ENCODE measurements around the gene AUTS2. TPM values are rescaled to one million over a fixed set of nuclear protein-coding genes. Genes with fewer than 3 reads are reported as not detected.

AUTS2 gene
- total and polyA plus RNA-seq, 2 donors (not counting 1 experiment from before 2014, with no cell fraction given): 0.60 to 9.1 TPM

DNA sequence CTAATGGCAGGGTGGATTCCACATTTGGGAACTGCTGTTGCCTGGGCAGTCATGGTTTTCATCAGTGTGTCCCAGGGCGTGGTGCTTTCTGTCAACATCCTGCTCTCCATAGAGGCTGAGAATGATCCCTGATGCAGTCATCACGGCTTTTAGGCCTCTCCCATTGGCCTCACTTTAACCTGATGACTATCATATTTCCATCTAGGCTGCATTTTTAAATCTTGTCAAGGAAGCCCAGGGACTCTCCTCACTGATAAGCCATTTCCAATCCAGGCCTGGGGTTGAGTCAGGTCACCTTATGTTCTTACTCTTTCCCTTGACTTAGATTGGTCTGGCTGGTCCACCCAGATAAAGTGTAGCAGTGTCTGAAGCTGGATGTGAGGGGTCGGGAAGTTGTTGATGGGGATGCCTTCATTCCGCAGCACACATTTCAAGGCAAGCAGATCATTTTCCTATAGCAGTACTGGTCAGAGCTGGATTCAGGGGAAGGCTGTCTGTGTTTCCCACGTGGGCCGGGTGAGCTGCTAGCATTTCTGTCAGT is 177.0 kb downstream of the AUTS2 start:
- TF ChIP-seq, protein P1, sequence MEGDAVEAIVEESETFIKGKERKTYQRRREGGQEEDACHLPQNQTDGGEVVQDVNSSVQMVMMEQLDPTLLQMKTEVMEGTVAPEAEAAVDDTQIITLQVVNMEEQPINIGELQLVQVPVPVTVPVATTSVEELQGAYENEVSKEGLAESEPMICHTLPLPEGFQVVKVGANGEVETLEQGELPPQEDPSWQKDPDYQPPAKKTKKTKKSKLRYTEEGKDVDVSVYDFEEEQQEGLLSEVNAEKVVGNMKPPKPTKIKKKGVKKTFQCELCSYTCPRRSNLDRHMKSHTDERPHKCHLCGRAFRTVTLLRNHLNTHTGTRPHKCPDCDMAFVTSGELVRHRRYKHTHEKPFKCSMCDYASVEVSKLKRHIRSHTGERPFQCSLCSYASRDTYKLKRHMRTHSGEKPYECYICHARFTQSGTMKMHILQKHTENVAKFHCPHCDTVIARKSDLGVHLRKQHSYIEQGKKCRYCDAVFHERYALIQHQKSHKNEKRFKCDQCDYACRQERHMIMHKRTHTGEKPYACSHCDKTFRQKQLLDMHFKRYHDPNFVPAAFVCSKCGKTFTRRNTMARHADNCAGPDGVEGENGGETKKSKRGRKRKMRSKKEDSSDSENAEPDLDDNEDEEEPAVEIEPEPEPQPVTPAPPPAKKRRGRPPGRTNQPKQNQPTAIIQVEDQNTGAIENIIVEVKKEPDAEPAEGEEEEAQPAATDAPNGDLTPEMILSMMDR (conservative IDR thresholded peaks at IDR 0.05 in 1 of 2, IDR thresholded peaks at IDR 0.05 in 1 of 2; ENCODE audit: low read depth in 1 of 2, low read length in 2 of 2): no peak
- no peak for TF ChIP-seq EZH2 (IDR thresholded peaks at IDR 0.05; ENCODE audit: low read length, missing control alignments)

DNA sequence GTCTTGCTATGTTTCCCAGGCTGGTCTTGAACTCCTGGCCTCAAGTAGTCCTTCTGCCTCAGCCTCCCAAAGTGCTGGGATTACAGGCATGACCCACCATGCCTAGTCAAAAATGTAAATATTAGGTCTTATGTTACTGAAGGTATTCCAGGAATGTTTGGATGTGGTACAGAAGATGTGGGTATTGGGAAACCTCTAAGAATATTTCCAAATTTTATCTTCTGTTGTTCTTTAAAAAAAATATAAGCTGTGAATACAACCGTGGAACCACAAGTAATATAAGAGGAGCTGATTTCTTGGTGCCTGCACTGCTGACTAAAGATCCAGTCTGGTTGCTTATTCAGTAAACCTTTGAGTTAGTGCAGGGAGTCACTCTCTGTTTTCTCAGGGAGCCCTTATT is 178.3 kb downstream of the AUTS2 start:
- H2AFZ ChIP-seq (ENCODE audit: low read length): no peak overlapping the region
- H3K4me3 ChIP-seq (replicated peaks in 1 of 4; ENCODE audit: control extremely low read depth in 1 of 4, insufficient read depth in 1 of 4, low read depth in 3 of 4, low read length in 4 of 4): no peak overlapping the region
- H3K79me2 ChIP-seq (ENCODE audit: control insufficient read depth, insufficient read depth, low read length): no peaks in the 10 kb centered on the region
- no peak overlapping the region for H3K9ac ChIP-seq (ENCODE audit: insufficient read depth, low read length)
- no peaks in the 10 kb centered on the region for H3K27me3 ChIP-seq (ENCODE audit: control insufficient read depth, insufficient read depth, low read length)
- no peak for TF ChIP-seq EZH2 (IDR thresholded peaks at IDR 0.05; ENCODE audit: low read length, missing control alignments)
- TF ChIP-seq, protein P1 (conservative IDR thresholded peaks at IDR 0.05 in 1 of 2, IDR thresholded peaks at IDR 0.05 in 1 of 2; ENCODE audit: low read depth in 1 of 2, low read length in 2 of 2): no peak
- no peaks in the 10 kb centered on the region for H4K20me1 ChIP-seq (ENCODE audit: control insufficient read depth, extremely low read depth, insufficient read depth, low read length)
- DNase-seq (ENCODE audit: low read depth in 2 of 2): peak; percentile 59 to 70
- no peaks in the 10 kb centered on the region for H3K4me1 ChIP-seq (ENCODE audit: control insufficient read depth, extremely low read depth, insufficient read depth, low read length)
- no peak overlapping the region for H3K4me2 ChIP-seq (ENCODE audit: extremely low read depth, insufficient read depth, low read length)
- H3K27ac ChIP-seq (ENCODE audit: insufficient read depth, low read length): no peak overlapping the region
- H3K36me3 ChIP-seq (ENCODE audit: control insufficient read depth, insufficient read depth, low read length): no peaks in the 10 kb centered on the region
- no peaks in the 10 kb centered on the region for H3K9me3 ChIP-seq (ENCODE audit: control insufficient read depth, insufficient read depth, low read depth, low read length)

More for the DNA sequence above, 177.0 kb downstream of the AUTS2 start:
- Histone ChIP-seq H3K4me3 (replicated peaks in 1 of 4; ENCODE audit: control extremely low read depth in 1 of 4, insufficient read depth in 1 of 4, low read depth in 3 of 4, low read length in 4 of 4) (no peak overlapping the region), H3K4me1 (ENCODE audit: control insufficient read depth, extremely low read depth, insufficient read depth, low read length) (no peaks in the 10 kb centered on the region), H3K27ac (ENCODE audit: insufficient read depth, low read length) (no peak overlapping the region), H2AFZ (ENCODE audit: low read length) (no peak overlapping the region), H3K36me3 (ENCODE audit: control insufficient read depth, insufficient read depth, low read length) (no peaks in the 10 kb centered on the region), H3K9me3 (ENCODE audit: control insufficient read depth, insufficient read depth, low read depth, low read length) (no peaks in the 10 kb centered on the region), H4K20me1 (ENCODE audit: control insufficient read depth, extremely low read depth, insufficient read depth, low read length) (no peaks in the 10 kb centered on the region), H3K4me2 (ENCODE audit: extremely low read depth, insufficient read depth, low read length) (no peak overlapping the region), H3K9ac (ENCODE audit: insufficient read depth, low read length) (no peak overlapping the region), H3K27me3 (ENCODE audit: control insufficient read depth, insufficient read depth, low read length) (no peaks in the 10 kb centered on the region), H3K79me2 (ENCODE audit: control insufficient read depth, insufficient read depth, low read length) (no peaks in the 10 kb centered on the region)
- peak; percentile 23 to 45 for DNase-seq (ENCODE audit: low read depth in 2 of 2)

DNA sequence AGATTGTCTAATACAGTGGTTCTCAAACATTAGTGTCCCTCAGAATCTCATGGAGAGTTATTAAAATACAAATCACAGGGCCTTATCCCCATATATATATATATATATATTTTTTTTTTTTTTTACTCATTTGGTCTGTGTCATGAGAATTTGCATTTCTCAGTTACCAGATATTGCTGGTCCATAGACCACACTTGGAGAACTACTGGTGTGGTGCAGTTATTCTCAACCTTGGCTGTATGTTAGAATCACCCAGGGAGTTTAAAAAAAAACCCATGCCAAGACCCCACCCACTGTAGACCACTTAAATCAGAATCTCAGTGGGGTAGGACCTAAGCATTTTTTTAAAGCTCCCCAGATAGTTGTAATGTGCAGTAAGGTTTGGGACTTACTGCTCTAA is 179.9 kb downstream of the AUTS2 start:
- Histone ChIP-seq H4K20me1 (ENCODE audit: control insufficient read depth, extremely low read depth, insufficient read depth, low read length) (no peaks in the 10 kb centered on the region), H3K4me2 (ENCODE audit: extremely low read depth, insufficient read depth, low read length) (no peak overlapping the region), H3K79me2 (ENCODE audit: control insufficient read depth, insufficient read depth, low read length) (no peaks in the 10 kb centered on the region), H2AFZ (ENCODE audit: low read length) (no peak overlapping the region), H3K36me3 (ENCODE audit: control insufficient read depth, insufficient read depth, low read length) (no peaks in the 10 kb centered on the region), H3K4me1 (ENCODE audit: control insufficient read depth, extremely low read depth, insufficient read depth, low read length) (no peaks in the 10 kb centered on the region), H3K9me3 (ENCODE audit: control insufficient read depth, insufficient read depth, low read depth, low read length) (no peaks in the 10 kb centered on the region), H3K27me3 (ENCODE audit: control insufficient read depth, insufficient read depth, low read length) (no peaks in the 10 kb centered on the region), H3K4me3 (replicated peaks in 1 of 4; ENCODE audit: control extremely low read depth in 1 of 4, insufficient read depth in 1 of 4, low read depth in 3 of 4, low read length in 4 of 4) (no peak overlapping the region), H3K9ac (ENCODE audit: insufficient read depth, low read length) (no peak overlapping the region), H3K27ac (ENCODE audit: insufficient read depth, low read length) (no peak overlapping the region)
- DNase-seq (ENCODE audit: low read depth in 2 of 2): no peak
- TF ChIP-seq, protein P1 (conservative IDR thresholded peaks at IDR 0.05 in 1 of 2, IDR thresholded peaks at IDR 0.05 in 1 of 2; ENCODE audit: low read depth in 1 of 2, low read length in 2 of 2): no peak
- no peak for TF ChIP-seq EZH2 (IDR thresholded peaks at IDR 0.05; ENCODE audit: low read length, missing control alignments)
